GM12891 (cell line): ENCODE data around the gene ANKRD44.

ENCODE experiments used
- DNase-seq: peaks from one replicate; pipeline ENCODE4 v3.0.0; 2011; ENCODE audit warnings: low spot score; ENCODE audit not compliant: insufficient read length
- FAIRE-seq: peaks from 2 replicates; lab custom pipeline; 2011; peaks lifted over from hg19 to GRCh38; lab: Jason Lieb, UNC
- PAX5 ChIP-seq: IDR thresholded peaks from 2 replicates; pipeline ENCODE4 v1.6.1; 2011; ENCODE audit warnings: low read length, moderate library complexity, mild to moderate bottlenecking; ENCODE audit not compliant: insufficient read depth, severe bottlenecking
- POLR2A ChIP-seq: IDR thresholded peaks from 2 replicates; pipeline ENCODE4 v1.6.1; 2011; ENCODE audit warnings: low read depth, low read length, control low read depth
- POLR2AphosphoS5 ChIP-seq: IDR thresholded peaks from 2 replicates; pipeline ENCODE4 v1.6.1; 2011; ENCODE audit warnings: low read depth, low read length, control low read depth
- POU2F2 ChIP-seq: IDR thresholded peaks from 2 replicates; pipeline ENCODE4 v1.6.1; 2011; ENCODE audit warnings: low read depth, mild to moderate bottlenecking, control low read depth, low read length, moderate library complexity
- SPI1 ChIP-seq: IDR thresholded peaks from 2 replicates; pipeline ENCODE4 v1.6.1; 2011; ENCODE audit warnings: low read depth, low read length, control low read depth
- TAF1 ChIP-seq: IDR thresholded peaks from 2 replicates; pipeline ENCODE4 v1.6.1; 2011; ENCODE audit warnings: low read depth, low read length, control low read depth

The ANKRD44 gene

GRCh38 chr2:196983934-196984333, 326.6 kb downstream of the ANKRD44 start:
- FAIRE-seq (no peak), DNase-seq (no peak)
- TF ChIP-seq POU2F2 (no peak), TAF1 (no peak), SPI1 (no peak), POLR2A (no peak), PAX5 (no peak), POLR2AphosphoS5 (no peak)

- FAIRE-seq (no peak), DNase-seq (no peak)
- TF ChIP-seq POLR2AphosphoS5: no peak
These were observed 330.1 kb downstream of the ANKRD44 start for GRCh38 chr2:196980473-196980872.

GRCh38 chr2:196980001-196980400, 330.6 kb downstream of the ANKRD44 start:
- FAIRE-seq (no peak), DNase-seq (no peak)
- no peak for TF ChIP-seq POLR2A
- no peak for TF ChIP-seq PAX5
- TF ChIP-seq POLR2AphosphoS5: no peak
- TF ChIP-seq TAF1: no peak
- TF ChIP-seq SPI1: no peak
- no peak for TF ChIP-seq POU2F2

GRCh38 chr2:196977507-196977906, 333.1 kb downstream of the ANKRD44 start:
- DNase-seq (no peak), FAIRE-seq (no peak)
- no peak for TF ChIP-seq SPI1
- TF ChIP-seq POLR2AphosphoS5: no peak
- no peak for TF ChIP-seq PAX5
- TF ChIP-seq POU2F2: no peak
- TF ChIP-seq POLR2A: no peak
- TF ChIP-seq TAF1: no peak

GRCh38 chr2:196974970-196975369, 335.6 kb downstream of the ANKRD44 start:
- DNase-seq: no peak
- TF ChIP-seq PAX5 (no peak), POLR2A (no peak), TAF1 (no peak), POLR2AphosphoS5 (no peak), SPI1 (no peak), POU2F2 (no peak)

GRCh38 chr2:196971574-196972279, 338.9 kb downstream of the ANKRD44 start:
- no peak for FAIRE-seq
- TF ChIP-seq SPI1 (no peak), POU2F2 (no peak), TAF1 (no peak), POLR2AphosphoS5 (no peak), POLR2A (no peak), PAX5 (no peak)
- DNase-seq: no peak

More at GRCh38 chr2:196974970-196975369, 335.6 kb downstream of the ANKRD44 start:
- no peak for FAIRE-seq

- FAIRE-seq (no peak), DNase-seq (no peak)
- TF ChIP-seq PAX5 (no peak), TAF1 (no peak), POU2F2 (no peak), POLR2AphosphoS5 (no peak), POLR2A (no peak), SPI1 (no peak)
These were observed 340.5 kb downstream of the ANKRD44 start for GRCh38 chr2:196970099-196970498.

GRCh38 chr2:196968516-196968915, 342.1 kb downstream of the ANKRD44 start:
- TF ChIP-seq POU2F2 (no peak), PAX5 (no peak), POLR2A (no peak), SPI1 (no peak), POLR2AphosphoS5 (no peak), TAF1 (no peak)
- peak; percentile 50 for FAIRE-seq

GRCh38 chr2:196967775-196968174, 342.8 kb downstream of the ANKRD44 start:
- TF ChIP-seq POLR2AphosphoS5: no peak
- no peak for TF ChIP-seq POU2F2
- TF ChIP-seq POLR2A: no peak
- TF ChIP-seq SPI1: no peak
- FAIRE-seq: no peak
- DNase-seq: no peak

More at GRCh38 chr2:196968516-196968915, 342.1 kb downstream of the ANKRD44 start:
- no peak for DNase-seq

- no peak for TF ChIP-seq POLR2AphosphoS5
- TF ChIP-seq POU2F2: no peak
- TF ChIP-seq SPI1: no peak
- no peak for TF ChIP-seq POLR2A
- TF ChIP-seq TAF1: no peak
- TF ChIP-seq PAX5: no peak
- DNase-seq: no peak
- no peak for FAIRE-seq
These were observed 343.5 kb downstream of the ANKRD44 start for GRCh38 chr2:196967116-196967515.
